ENCODE measurements around the gene TRAPPC5.

DNA sequence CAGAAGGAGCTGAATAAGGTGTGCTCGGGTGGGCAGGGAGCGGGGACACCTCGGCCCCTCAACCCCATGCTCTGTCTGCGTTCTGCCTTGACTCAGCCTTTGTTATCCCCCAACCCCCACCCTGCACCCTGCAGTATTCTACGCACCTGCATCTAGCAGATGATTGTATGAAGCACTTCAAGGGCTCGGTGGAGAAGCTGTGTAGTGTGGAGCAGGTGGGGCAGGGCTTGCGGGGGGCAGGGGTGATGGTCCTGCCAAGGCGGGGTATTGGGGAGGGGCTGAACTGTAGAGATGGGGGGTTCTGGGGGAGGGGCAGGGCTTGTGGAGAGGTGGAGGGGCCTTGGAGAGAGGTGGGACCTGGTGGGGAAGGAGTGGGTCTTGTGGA, 37.6 kb upstream of the TRAPPC5 start:
- TF ChIP-seq, protein P1, sequence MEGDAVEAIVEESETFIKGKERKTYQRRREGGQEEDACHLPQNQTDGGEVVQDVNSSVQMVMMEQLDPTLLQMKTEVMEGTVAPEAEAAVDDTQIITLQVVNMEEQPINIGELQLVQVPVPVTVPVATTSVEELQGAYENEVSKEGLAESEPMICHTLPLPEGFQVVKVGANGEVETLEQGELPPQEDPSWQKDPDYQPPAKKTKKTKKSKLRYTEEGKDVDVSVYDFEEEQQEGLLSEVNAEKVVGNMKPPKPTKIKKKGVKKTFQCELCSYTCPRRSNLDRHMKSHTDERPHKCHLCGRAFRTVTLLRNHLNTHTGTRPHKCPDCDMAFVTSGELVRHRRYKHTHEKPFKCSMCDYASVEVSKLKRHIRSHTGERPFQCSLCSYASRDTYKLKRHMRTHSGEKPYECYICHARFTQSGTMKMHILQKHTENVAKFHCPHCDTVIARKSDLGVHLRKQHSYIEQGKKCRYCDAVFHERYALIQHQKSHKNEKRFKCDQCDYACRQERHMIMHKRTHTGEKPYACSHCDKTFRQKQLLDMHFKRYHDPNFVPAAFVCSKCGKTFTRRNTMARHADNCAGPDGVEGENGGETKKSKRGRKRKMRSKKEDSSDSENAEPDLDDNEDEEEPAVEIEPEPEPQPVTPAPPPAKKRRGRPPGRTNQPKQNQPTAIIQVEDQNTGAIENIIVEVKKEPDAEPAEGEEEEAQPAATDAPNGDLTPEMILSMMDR (IDR thresholded peaks at IDR 0.05 in 8 of 11, conservative IDR thresholded peaks at IDR 0.05 in 3 of 11): no peak
- TF ChIP-seq POLR2A (IDR thresholded peaks at IDR 0.05): no peak

Measured in spleen (tissue), 7 donors.